ENCODE results near the gene NAPG. TPM values are rescaled to one million over a fixed set of nuclear protein-coding genes. Genes with fewer than 3 reads are reported as not detected.

Gene NAPG
- total RNA-seq, 1 experiment from 2014 or later = 54.0 TPM

GRCh38 chr18:10522574-10522973 is 3.3 kb upstream of the NAPG start:
- no peaks in the 10 kb centered on the region for H3K36me3 ChIP-seq (ENCODE audit: insufficient read depth, low read length, poor library complexity, severe bottlenecking)
- H3K9me3 ChIP-seq (ENCODE audit: low read depth, low read length, poor library complexity, severe bottlenecking) = peaks cover under 1% of the 10 kb centered on the region
- no TSS peak for BruUV-seq (replicated peaks)
- no peak overlapping the region for H3K4me3 ChIP-seq (ENCODE audit: low read depth, low read length, poor library complexity, severe bottlenecking)
- intact Hi-C loops (cut with micrococcal nuclease; ENCODE audit: unreplicated experiment) = loop anchor here (5.0 to 10.0 kb wide), 6 partner anchors 62 to 908 kb away; partner anchors contain the start of genes PPP4R1 and RAB31
- no peak for TF ChIP-seq CTCF (conservative IDR thresholded peaks at IDR 0.05; ENCODE audit: low read depth, low read length)
- TF ChIP-seq EZH2 (IDR thresholded peaks at IDR 0.05; ENCODE audit: borderline replicate concordance, low read depth, low read length, poor library complexity, severe bottlenecking) = no peak
- ChIA-PET CTCF (no interaction called here), POLR2A (ENCODE audit: low non-redundant PET) (interaction anchor here (0.6 kb wide), 1 partner anchor 60 kb away, joined by 12 read pairs; no protein-coding TSS in a partner anchor)
- no peaks in the 10 kb centered on the region for H3K27me3 ChIP-seq (replicated peaks; ENCODE audit: insufficient read depth, low read depth, low read length, poor library complexity)
- H3K4me1 ChIP-seq (ENCODE audit: insufficient read depth, low read length, poor library complexity, severe bottlenecking) = peaks cover 26% of the 10 kb centered on the region
- no peak for DNase-seq (ENCODE audit: low spot score)
- no peak overlapping the region for H3K27ac ChIP-seq (ENCODE audit: low read depth, low read length, poor library complexity, severe bottlenecking)

- no peak overlapping the region for H3K4me3 ChIP-seq (ENCODE audit: low read depth, low read length, poor library complexity, severe bottlenecking)
- ChIA-PET POLR2A (ENCODE audit: low non-redundant PET) (no interaction called here), CTCF (no interaction called here)
- no peak for DNase-seq (ENCODE audit: low spot score)
- BruUV-seq (replicated peaks) = no TSS peak
- intact Hi-C loops (cut with micrococcal nuclease; ENCODE audit: unreplicated experiment) = loop anchor here (5.0 to 10.0 kb wide), 6 partner anchors 61 to 909 kb away; partner anchors contain the start of genes PPP4R1 and RAB31
- no peaks in the 10 kb centered on the region for H3K27me3 ChIP-seq (replicated peaks; ENCODE audit: insufficient read depth, low read depth, low read length, poor library complexity)
- H3K4me1 ChIP-seq (ENCODE audit: insufficient read depth, low read length, poor library complexity, severe bottlenecking) = peaks cover 22% of the 10 kb centered on the region
- no peaks in the 10 kb centered on the region for H3K9me3 ChIP-seq (ENCODE audit: low read depth, low read length, poor library complexity, severe bottlenecking)
- H3K36me3 ChIP-seq (ENCODE audit: insufficient read depth, low read length, poor library complexity, severe bottlenecking) = no peaks in the 10 kb centered on the region
- no peak overlapping the region for H3K27ac ChIP-seq (ENCODE audit: low read depth, low read length, poor library complexity, severe bottlenecking)
- TF ChIP-seq EZH2 (IDR thresholded peaks at IDR 0.05; ENCODE audit: borderline replicate concordance, low read depth, low read length, poor library complexity, severe bottlenecking) = no peak
- TF ChIP-seq CTCF (conservative IDR thresholded peaks at IDR 0.05; ENCODE audit: low read depth, low read length) = no peak
Observed at GRCh38 chr18:10523544-10523943, 2.3 kb upstream of the NAPG start.

- intact Hi-C loops (cut with micrococcal nuclease; ENCODE audit: unreplicated experiment) = loop anchor here (5.0 to 10.0 kb wide), 6 partner anchors 60 to 910 kb away; partner anchors contain the start of genes PPP4R1 and RAB31
- TF ChIP-seq EZH2 (IDR thresholded peaks at IDR 0.05; ENCODE audit: borderline replicate concordance, low read depth, low read length, poor library complexity, severe bottlenecking) = no peak
- TF ChIP-seq CTCF (conservative IDR thresholded peaks at IDR 0.05; ENCODE audit: low read depth, low read length) = no peak
- ChIA-PET POLR2A (ENCODE audit: low non-redundant PET) (no interaction called here), CTCF (no interaction called here)
- Histone ChIP-seq H3K27me3 (replicated peaks; ENCODE audit: insufficient read depth, low read depth, low read length, poor library complexity) (no peaks in the 10 kb centered on the region), H3K4me3 (ENCODE audit: low read depth, low read length, poor library complexity, severe bottlenecking) (no peak overlapping the region), H3K27ac (ENCODE audit: low read depth, low read length, poor library complexity, severe bottlenecking) (no peak overlapping the region), H3K9me3 (ENCODE audit: low read depth, low read length, poor library complexity, severe bottlenecking) (no peaks in the 10 kb centered on the region), H3K36me3 (ENCODE audit: insufficient read depth, low read length, poor library complexity, severe bottlenecking) (no peaks in the 10 kb centered on the region), H3K4me1 (ENCODE audit: insufficient read depth, low read length, poor library complexity, severe bottlenecking) (peaks cover 19% of the 10 kb centered on the region)
- no TSS peak for BruUV-seq (replicated peaks)
- no peak for DNase-seq (ENCODE audit: low spot score)
Observed at GRCh38 chr18:10524507-10525370, 1.1 kb upstream of the NAPG start.
